Neuronal stem cell (in vitro differentiated cells): ENCODE results near the gene IL10RB.
A peak's percentile ranks its signal among the peaks of the same experiment; 100 is the strongest.

ENCODE experiments used
- DNase-seq: peaks from one replicate; pipeline ENCODE4 v3.0.0-alpha.2; 2013; ENCODE audit warnings: low spot score
- H2AFZ ChIP-seq: one replicate; pipeline ENCODE4 v1.6.1; 2013; ENCODE audit warnings: mild to moderate bottlenecking, low read length, inconsistent platforms
- H2AK5ac ChIP-seq: 2 replicates; pipeline ENCODE4 v1.6.1; 2013; ENCODE audit warnings: low read depth, mild to moderate bottlenecking, inconsistent platforms, low read length, moderate library complexity, mixed read lengths
- H2BK120ac ChIP-seq: 2 replicates; pipeline ENCODE4 v1.6.1; 2013; ENCODE audit warnings: low read depth, mild to moderate bottlenecking, inconsistent platforms, low read length, moderate library complexity, mixed read lengths
- H2BK12ac ChIP-seq: one replicate; pipeline ENCODE4 v1.6.1; 2013; ENCODE audit warnings: low read length, inconsistent platforms
- H2BK15ac ChIP-seq: 2 replicates; pipeline ENCODE4 v1.6.1; 2013; ENCODE audit warnings: mild to moderate bottlenecking, low read length, inconsistent platforms, mixed read lengths
- H2BK5ac ChIP-seq: one replicate; pipeline ENCODE4 v1.6.1; 2013; ENCODE audit warnings: inconsistent platforms, mild to moderate bottlenecking, low read length, moderate library complexity
- H3K14ac ChIP-seq: one replicate; pipeline ENCODE4 v1.6.1; 2013; ENCODE audit warnings: low read length, inconsistent platforms
- H3K18ac ChIP-seq: 2 replicates; pipeline ENCODE4 v1.6.1; 2013; ENCODE audit warnings: low read length, inconsistent platforms
- H3K23ac ChIP-seq: 2 replicates; pipeline ENCODE4 v1.6.1; 2013; ENCODE audit warnings: low read depth, mild to moderate bottlenecking, mixed read lengths, low read length, inconsistent platforms; ENCODE audit not compliant: poor library complexity
- H3K27ac ChIP-seq: replicated peaks from 3 replicates; pipeline ENCODE4 v1.5.1; 2013; ENCODE audit warnings: low read length, inconsistent platforms
- H3K27me3 ChIP-seq, 3 experiments: 2 replicates each; pipeline ENCODE4 v1.6.1; 2013; ENCODE audit warnings: low read length in 3 of 3, mild to moderate bottlenecking in 2 of 3, inconsistent platforms in 1 of 3, low read depth in 1 of 3, mixed read lengths in 1 of 3, moderate library complexity in 1 of 3; ENCODE audit not compliant: control insufficient read depth in 3 of 3, insufficient read depth in 3 of 3
- H3K36me3 ChIP-seq, 2 donors: replicated peaks in 1 of 2; 2 replicates each; pipeline ENCODE4 v1.6.1; 2013; ENCODE audit warnings: low read length in 2 of 2; ENCODE audit not compliant: control insufficient read depth in 2 of 2, insufficient read depth in 2 of 2
- H3K4ac ChIP-seq: 2 replicates; pipeline ENCODE4 v1.6.1; 2013; ENCODE audit warnings: inconsistent platforms, mild to moderate bottlenecking, low read length, moderate library complexity
- H3K4me1 ChIP-seq, 2 donors: 1 replicate in 1 of 2; 2 replicates in 1 of 2; pipeline ENCODE4 v1.6.1; 2013; ENCODE audit warnings: low read length in 2 of 2, low read depth in 1 of 2; ENCODE audit not compliant: control insufficient read depth in 2 of 2, insufficient read depth in 1 of 2
- H3K4me2 ChIP-seq: one replicate; pipeline ENCODE4 v1.6.1; 2013; ENCODE audit warnings: mild to moderate bottlenecking, low read length, inconsistent platforms; ENCODE audit not compliant: insufficient read depth, poor library complexity, severe bottlenecking
- H3K4me3 ChIP-seq, 2 donors: 2 replicates each; pipeline ENCODE4 v1.5.1; 2013; ENCODE audit warnings: low read length in 2 of 2, mild to moderate bottlenecking in 2 of 2, inconsistent platforms in 1 of 2, moderate library complexity in 1 of 2
- H3K79me1 ChIP-seq: one replicate; pipeline ENCODE4 v1.6.1; 2013; ENCODE audit warnings: low read depth, mild to moderate bottlenecking, inconsistent platforms, low read length, moderate library complexity
- H3K9ac ChIP-seq: one replicate; pipeline ENCODE4 v1.6.1; 2013; ENCODE audit warnings: mild to moderate bottlenecking, low read depth, low read length, inconsistent platforms; ENCODE audit not compliant: poor library complexity
- H3K9me3 ChIP-seq, 2 donors: replicated peaks in 1 of 2; 2 replicates each; pipeline versions ENCODE3 to v1.6.1; 2013; ENCODE audit warnings: low read length in 2 of 2, mild to moderate bottlenecking in 2 of 2, inconsistent platforms in 1 of 2, low read depth in 1 of 2, mixed read lengths in 1 of 2, moderate library complexity in 1 of 2; ENCODE audit not compliant: control insufficient read depth in 2 of 2, insufficient read depth in 1 of 2
- H4K8ac ChIP-seq: one replicate; pipeline ENCODE4 v1.6.1; 2013; ENCODE audit warnings: low read depth, mild to moderate bottlenecking, inconsistent platforms, low read length, moderate library complexity
- H4K91ac ChIP-seq: one replicate; pipeline ENCODE4 v1.6.1; 2013; ENCODE audit warnings: low read length, low read depth, mild to moderate bottlenecking, inconsistent platforms; ENCODE audit not compliant: poor library complexity
- WGBS, 2 donors: extraction: QIAGEN DNeasy Blood & Tissue Kit; methylation state at CpG; one replicate each; pipeline ENCODE4 v1.1.7; 2013; ENCODE audit warnings: missing lambda C conversion rate in 2 of 2, mixed read lengths in 1 of 2; ENCODE audit not compliant: insufficient read length in 2 of 2, insufficient replicate concordance in 1 of 2; ENCODE audit errors: extremely low coverage in 2 of 2; 5-methylcytosine and 5-hydroxymethylcytosine counted together

The IL10RB gene

GRCh38 chr21:33230545-33231324 is 35.4 kb upstream of the IL10RB start:
- Histone ChIP-seq H3K4ac (no peak overlapping the region), H2AK5ac (peak overlapping the region; percentile 15), H3K27me3 (peaks cover 0 to 11% (median 2%) of the 10 kb centered on the region in 3 experiments), H3K4me2 (peak overlapping the region; percentile 72), H2BK5ac (peak overlapping the region; percentile 85), H3K36me3 (peaks cover 0 to 11% of the 10 kb centered on the region in 2 donors), H4K91ac (no peak overlapping the region), H2BK120ac (no peak overlapping the region), H2AFZ (peak overlapping the region; percentile 99), H4K8ac (peak overlapping the region; percentile 23), H3K27ac (peak overlapping the region; percentile 89), H2BK15ac (no peak overlapping the region), H3K9me3 (no peaks in the 10 kb centered on the region), H3K4me3 (peak overlapping the region; percentile 84 to 100), H3K9ac (peak overlapping the region; percentile 90), H3K14ac (peak overlapping the region; percentile 59), H2BK12ac (no peak overlapping the region), H3K18ac (peak overlapping the region; percentile 98), H3K4me1 (peaks cover 2 to 5% of the 10 kb centered on the region in 2 donors), H3K79me1 (peaks cover 4% of the 10 kb centered on the region), H3K23ac (peak overlapping the region; percentile 94)
- DNase-seq: peak; percentile 56
- WGBS, 2 donors: no CpG with 5 or more reads among the region's 30 CpGs

- Histone ChIP-seq H2AK5ac (no peak overlapping the region), H3K27ac (no peak overlapping the region), H3K9ac (no peak overlapping the region), H2BK15ac (no peak overlapping the region), H3K23ac (no peak overlapping the region), H3K9me3 (no peaks in the 10 kb centered on the region), H3K36me3 (peaks cover 0 to 11% of the 10 kb centered on the region in 2 donors), H2BK120ac (no peak overlapping the region), H4K91ac (no peak overlapping the region), H3K4me3 (peak overlapping the region in 1 of 2 donors; percentile 84), H3K27me3 (peaks cover 0 to 11% (median 2%) of the 10 kb centered on the region in 3 experiments), H3K18ac (no peak overlapping the region), H3K4ac (no peak overlapping the region), H2BK12ac (no peak overlapping the region), H3K4me2 (no peak overlapping the region), H2AFZ (no peak overlapping the region), H2BK5ac (no peak overlapping the region), H3K14ac (no peak overlapping the region), H4K8ac (no peak overlapping the region), H3K4me1 (peaks cover 2 to 5% of the 10 kb centered on the region in 2 donors), H3K79me1 (peaks cover 8% of the 10 kb centered on the region)
- no CpG with 5 or more reads among the region's 8 CpGs for WGBS, 2 donors
- no peak for DNase-seq
These were observed 34.6 kb upstream of the IL10RB start for GRCh38 chr21:33231526-33231925.

GRCh38 chr21:33232291-33233034 is 33.7 kb upstream of the IL10RB start:
- H2BK12ac ChIP-seq: no peak overlapping the region
- no peak overlapping the region for H3K23ac ChIP-seq
- H2AFZ ChIP-seq: no peak overlapping the region
- H3K18ac ChIP-seq: no peak overlapping the region
- H3K9me3 ChIP-seq: no peaks in the 10 kb centered on the region
- H3K27ac ChIP-seq: no peak overlapping the region
- no peak overlapping the region for H3K9ac ChIP-seq
- peaks cover 0 to 12% of the 10 kb centered on the region in 2 donors for H3K36me3 ChIP-seq
- no peak overlapping the region for H3K4me3 ChIP-seq
- no peak for DNase-seq
- no peak overlapping the region for H3K4me2 ChIP-seq
- H3K4me1 ChIP-seq: peaks cover 2 to 5% of the 10 kb centered on the region in 2 donors
- no peak overlapping the region for H3K4ac ChIP-seq
- WGBS, 2 donors: no CpG with 5 or more reads among the region's 5 CpGs
- H3K79me1 ChIP-seq: peaks cover 8% of the 10 kb centered on the region
- peaks cover 0 to 5% (median 2%) of the 10 kb centered on the region in 3 experiments for H3K27me3 ChIP-seq
- no peak overlapping the region for H2AK5ac ChIP-seq
- no peak overlapping the region for H4K91ac ChIP-seq
- H2BK15ac ChIP-seq: no peak overlapping the region
- H3K14ac ChIP-seq: no peak overlapping the region
- H4K8ac ChIP-seq: no peak overlapping the region
- H2BK5ac ChIP-seq: no peak overlapping the region
- H2BK120ac ChIP-seq: no peak overlapping the region
